Stimulated activated naive CD8-positive, alpha-beta T cell treated with anti-CD3 and anti-CD28 coated beads, Interleukin-15, Interleukin-2, amounts not matched to agents 100 U/mL and 50 U/mL, for 24 hours (primary cell): ENCODE data around the gene TBX18.

Source experiments
- ATAC-seq: fragments of 150-1000 bp; cut with Tn5 transposase; one replicate; pipeline ENCODE4 v1.10.0; 2021
- DNase-seq: peaks from one replicate; pipeline ENCODE4 v3.0.0; 2021

TBX18 gene

DNA sequence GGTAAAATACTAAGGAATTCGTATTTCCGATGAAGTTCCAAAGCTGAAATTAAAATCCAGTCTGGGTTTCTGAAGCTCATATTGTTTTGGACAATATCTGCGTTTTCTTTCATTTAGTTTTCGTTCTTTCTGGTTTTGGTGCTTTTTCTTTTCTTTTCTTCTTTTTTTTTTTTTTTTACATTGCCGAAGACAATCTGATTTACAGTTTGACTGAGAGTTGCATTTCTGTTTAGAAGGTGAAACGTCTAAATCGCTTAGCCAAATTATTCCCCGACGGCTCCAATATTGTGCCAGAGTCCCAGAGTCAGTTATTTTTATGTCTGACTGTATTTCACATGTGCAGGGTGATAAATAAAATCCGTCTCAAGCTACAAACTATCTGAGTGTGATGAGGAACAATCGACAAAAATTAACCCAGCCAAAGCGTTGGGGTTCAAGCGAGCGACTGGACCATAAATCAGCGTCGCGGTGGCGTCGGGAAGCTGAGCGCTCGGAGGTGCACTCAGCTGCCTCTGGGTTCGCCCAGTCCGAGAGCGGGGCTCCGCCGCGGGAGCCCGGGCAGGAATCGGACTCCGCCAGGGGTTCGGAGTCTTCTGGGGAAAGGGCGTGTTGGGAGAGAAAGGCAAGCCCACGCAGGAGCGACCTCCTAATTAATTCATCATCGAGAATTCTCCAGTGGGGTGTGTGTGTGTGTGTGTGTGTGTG is 8.2 kb upstream of the TBX18 start:
- DNase-seq: no peak
- no peak for ATAC-seq

GRCh38 chr6:84771756-84772356 is 7.5 kb upstream of the TBX18 start:
- no peak for DNase-seq
- ATAC-seq: no peak

DNA sequence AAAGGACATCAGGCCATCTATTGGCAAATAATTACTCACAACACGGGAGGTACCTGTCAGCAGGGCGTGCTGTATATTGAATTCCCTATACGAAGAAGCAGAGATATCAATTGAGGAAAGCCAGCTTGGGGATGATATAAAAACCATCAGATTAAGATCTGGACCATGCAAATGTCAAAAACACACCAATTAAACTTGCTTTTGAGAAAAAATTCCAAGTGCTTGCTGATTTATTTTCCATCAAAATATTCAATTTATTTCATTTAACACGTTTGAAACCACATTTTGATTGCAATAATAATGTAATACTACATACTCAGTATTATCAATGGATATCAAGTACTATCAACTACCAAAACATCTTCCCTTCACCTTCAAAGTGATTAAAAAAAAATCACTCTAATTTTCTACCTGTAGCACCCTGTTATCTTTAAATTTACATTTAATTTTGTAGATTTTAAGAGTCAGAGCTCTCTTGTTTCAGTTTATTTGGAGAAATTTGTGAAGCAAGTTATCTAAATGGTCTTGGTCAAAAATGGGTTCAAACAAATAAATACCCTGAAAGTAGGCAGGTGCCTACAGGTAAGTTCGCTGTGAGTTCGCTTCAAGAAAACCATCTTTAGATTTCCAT is 6.8 kb upstream of the TBX18 start:
- ATAC-seq (no peak), DNase-seq (no peak)

DNA sequence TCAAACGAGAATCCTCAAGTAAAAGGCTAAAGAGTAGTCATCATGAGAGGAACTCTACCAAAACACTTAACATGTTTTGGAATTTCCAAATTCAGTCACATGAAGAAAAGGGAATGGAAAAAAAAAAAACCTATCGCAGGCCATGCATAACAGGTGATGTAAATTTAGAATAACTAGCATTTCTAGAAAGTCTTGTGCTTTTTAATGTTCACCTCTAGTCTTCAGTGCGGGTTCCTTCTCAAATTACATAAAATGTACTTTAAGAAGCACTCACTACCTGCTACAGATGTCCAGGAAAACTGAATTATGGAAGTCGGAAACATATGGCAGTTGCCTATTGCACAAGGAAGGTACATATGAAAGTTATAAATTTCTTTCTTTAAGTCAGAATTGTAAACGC is 6.1 kb upstream of the TBX18 start:
- ATAC-seq (no peak), DNase-seq (no peak)

GRCh38 chr6:84769306-84769705 is 4.9 kb upstream of the TBX18 start:
- ATAC-seq: no peak
- DNase-seq: no peak

- DNase-seq (no peak), ATAC-seq (no peak)
These were observed 4.2 kb upstream of the TBX18 start for GRCh38 chr6:84768442-84769174.

DNA sequence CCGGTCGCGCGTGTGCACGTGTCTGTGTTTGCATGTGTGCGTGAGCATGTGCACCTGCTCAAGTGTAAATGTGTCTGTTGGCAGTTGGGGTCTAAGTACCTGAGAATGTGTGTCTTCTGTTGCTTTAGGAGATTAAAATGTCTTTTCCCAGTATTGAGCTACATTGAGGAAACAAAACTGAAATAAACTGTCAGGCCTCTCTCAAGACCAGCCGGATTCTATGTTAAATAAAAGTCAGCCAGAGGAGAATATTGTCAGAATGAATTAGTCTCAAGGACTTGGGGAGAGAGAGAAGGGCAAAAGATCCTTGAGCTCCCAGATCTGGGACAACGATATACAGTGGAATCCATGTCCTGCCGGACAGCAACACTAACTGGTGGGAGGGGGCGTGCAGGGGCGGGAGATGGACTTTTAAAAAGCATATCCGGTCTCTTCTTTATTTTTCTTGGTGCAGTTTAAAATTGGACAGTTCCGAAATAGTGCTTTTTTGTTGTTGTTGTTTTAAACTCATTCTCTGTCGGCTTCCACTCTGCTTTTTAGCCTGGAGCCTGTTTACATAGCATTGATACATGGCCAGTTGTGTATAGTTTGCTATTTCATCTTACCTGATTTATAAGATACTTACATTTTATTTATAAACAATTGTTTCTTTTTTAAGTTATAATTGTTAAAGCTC is 3.3 kb upstream of the TBX18 start:
- ATAC-seq: no peak

GRCh38 chr6:84766799-84767525 is 2.6 kb upstream of the TBX18 start:
- no peak for ATAC-seq
- DNase-seq: no peak

More for the DNA sequence above, 3.3 kb upstream of the TBX18 start:
- no peak for DNase-seq

DNA sequence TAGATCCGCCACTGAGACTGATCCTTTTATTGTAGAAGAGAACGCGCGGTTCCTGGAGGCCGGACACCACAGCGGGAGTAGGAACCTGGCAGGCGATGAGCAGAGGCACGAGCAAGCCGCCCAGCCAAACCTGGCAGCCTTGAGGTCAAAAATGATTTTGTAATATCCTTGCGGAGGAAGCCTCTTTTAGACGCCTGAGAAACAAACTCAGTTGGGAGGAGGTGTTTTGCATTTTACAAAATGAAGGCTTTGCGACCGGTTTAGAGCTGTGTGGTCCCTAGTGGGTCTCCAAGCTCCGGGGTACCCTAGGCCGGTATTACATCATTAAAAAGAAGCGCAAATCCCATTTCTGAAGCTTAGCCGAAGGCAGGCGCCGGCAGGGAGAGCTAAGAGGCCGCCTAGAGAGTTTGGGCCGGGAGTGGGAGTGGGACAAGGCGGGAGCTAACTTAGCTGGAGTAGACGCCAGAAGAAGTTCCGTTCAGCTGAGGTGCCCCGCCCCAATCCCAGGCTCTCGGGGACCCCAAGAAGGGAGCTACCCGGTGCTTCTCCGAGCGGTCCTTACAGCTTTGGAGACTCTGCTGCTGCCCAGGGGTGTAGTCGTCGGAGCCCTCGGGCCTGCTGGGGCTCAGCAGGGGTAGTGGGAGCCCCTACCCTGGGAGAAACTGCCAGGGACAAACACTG is 1.9 kb upstream of the TBX18 start:
- no peak for ATAC-seq
- DNase-seq: no peak

- ATAC-seq (no peak), DNase-seq (no peak)
These were observed 489 bp downstream of the TBX18 start for GRCh38 chr6:84763886-84764331.

- no peak for ATAC-seq
- no peak for DNase-seq
These were observed 1.2 kb downstream of the TBX18 start for GRCh38 chr6:84763003-84763885.

DNA sequence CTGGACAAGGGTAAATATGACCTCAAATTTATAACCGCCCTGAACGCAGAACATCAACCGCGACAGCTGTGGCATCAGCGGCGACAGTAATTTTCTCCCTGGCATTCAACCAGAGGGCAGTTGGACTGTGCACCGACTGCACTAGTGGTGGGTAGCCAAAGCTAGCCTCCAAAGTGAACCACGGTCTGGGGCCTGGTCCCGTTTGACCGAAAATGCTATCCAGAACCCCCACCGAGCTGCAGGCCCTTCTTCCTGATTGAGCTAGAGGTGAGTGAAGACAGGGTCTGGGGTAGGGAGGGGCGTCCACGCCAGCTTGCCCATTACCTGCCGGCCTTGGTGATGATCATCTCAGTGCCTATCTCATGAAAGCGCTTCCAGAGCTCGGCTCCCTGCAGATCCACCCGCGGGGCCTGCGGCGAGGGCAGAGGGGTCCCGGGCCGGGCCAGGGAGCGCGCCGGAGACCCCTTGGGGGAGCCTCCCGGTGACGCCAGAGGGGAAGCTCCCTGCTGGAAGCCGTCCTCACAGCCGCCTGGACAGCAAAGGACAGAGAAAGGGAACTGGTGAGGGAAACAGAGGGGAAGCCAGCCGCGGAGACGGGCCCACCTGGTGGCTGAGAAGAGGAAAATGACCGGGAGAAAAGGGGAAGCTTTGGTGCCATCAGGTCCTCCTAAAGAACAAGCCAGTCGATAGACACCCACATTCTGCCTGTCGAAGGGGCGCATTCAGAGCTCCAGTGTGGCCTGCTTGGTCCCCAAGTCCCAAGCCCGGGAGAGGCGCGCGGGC is 2.0 kb downstream of the TBX18 start:
- DNase-seq (no peak), ATAC-seq (no peak)

- ATAC-seq: no peak
- no peak for DNase-seq
These were observed 5.9 kb downstream of the TBX18 start for GRCh38 chr6:84758486-84758885.

DNA sequence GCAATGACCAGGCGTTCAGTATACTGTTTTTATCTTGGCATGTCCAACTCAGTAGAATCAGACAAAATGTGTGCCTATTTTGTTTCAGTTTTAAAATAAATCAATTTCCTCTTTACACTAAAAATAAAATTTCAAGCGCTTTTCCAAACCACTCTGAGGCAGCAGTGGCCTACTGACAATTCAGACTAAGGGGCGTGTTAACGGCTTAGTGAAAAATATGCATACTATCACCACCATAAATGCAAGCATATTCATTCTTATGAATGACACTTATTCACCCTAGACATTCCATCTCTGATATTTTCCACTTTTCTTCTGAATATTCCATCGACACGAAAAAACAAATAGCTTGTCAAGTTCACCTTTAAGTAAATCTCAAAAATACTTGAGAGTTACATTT is 7.5 kb downstream of the TBX18 start:
- ATAC-seq: no peak
- no peak for DNase-seq

DNA sequence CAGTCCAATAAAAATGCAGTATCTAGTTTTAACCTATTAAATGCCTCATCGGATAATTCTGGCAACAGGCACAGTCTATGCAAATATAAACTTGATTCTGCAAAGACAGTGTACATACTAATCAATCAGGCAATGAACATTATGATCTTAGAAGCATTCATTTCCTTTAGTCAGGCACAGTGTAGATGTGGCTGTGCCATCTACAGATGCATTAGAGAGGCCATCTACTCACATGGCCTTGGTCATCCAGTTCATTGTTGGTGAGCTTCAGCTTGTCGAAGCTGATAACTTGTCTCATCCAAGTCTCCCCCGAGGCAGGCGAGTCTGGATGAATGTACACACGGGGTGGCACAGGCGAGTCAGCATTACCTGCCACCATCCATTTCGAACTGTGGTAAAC is 7.9 kb downstream of the TBX18 start:
- ATAC-seq: no peak
- DNase-seq: no peak

GRCh38 chr6:84753173-84753572 is 11.2 kb downstream of the TBX18 start:
- no peak for ATAC-seq

DNA sequence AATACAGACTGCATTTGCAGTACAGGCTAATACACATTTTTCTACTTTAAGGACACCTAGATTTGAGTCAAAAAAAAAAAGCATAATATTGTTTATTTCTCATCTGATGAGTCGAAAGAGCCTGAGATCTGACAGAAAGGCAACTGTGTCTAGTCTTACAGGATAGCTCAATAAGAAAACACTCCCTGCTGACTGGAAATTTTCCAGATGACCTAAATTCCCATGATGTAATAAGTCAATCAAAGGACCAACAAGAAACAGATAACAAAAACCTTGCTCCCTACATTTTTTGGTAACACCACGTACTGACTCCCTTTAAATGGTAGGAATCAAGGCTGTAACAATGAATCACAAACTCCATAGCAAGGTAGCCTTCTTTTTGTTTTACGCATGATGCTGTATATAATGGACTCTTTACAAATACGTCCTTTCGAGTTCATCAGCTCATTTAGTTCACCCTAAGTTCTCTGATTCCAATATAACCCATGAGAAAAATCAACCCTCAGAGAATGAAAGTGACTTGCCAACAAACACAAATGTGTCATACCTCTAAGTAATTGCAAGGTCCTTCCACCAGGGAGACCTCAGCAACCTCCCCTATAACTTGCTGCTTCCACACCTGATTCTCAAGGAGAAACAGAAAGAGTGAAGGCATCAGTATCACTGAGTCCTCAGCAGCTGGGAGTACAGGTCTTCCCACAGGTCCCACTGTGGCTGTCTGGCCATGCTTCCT is 12.1 kb downstream of the TBX18 start:
- ATAC-seq (no peak), DNase-seq (no peak)

More at GRCh38 chr6:84753173-84753572, 11.2 kb downstream of the TBX18 start:
- no peak for DNase-seq

DNA sequence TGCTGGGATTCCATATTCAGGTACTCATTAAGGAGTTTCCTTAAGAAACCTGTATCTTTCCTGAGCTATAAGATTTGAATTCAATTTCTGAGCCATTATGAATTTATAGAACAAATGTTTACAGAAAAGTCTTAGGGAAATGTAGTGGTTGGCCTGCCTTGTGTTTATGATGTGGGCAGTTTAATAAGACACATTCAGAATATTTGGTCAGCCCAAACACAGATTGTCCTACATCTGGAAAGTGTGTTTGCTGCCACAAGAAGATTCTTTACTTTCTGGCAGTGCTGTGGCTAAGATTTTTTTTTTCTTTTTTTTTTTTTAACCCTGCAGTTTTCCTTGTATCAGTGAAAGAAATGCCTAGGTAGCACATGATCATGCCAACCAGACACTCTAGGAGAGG is 15.2 kb downstream of the TBX18 start:
- ATAC-seq (no peak), DNase-seq (no peak)

DNA sequence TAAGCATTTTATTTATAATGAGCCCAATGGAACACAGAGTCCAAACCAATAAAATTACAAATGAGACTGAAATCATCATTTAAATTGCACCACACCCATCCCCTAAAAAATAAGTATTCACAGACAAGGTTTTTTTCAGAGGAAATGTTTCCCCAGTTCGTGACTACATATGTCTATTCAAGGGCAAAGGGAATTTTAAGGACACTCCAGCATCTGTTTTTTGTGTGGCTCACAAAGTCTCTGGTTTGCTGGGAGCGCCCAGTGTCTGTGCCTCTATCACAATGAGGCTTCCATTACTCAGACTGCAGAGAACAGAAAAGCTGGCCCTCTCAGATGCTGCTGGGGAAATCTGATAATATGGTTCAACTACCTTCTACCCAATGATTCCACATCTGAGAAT is 16.0 kb downstream of the TBX18 start:
- no peak for DNase-seq
- ATAC-seq: no peak
